Stomach (tissue), 4 donors: ENCODE data around the gene BCL11B.

ENCODE experiments used
- CTCF ChIP-seq, 7 experiments: fragments of 450-650 bp in 4 of 7; fragments of 200-600 bp in 3 of 7; sonication (generic) in 3 of 7; IDR thresholded peaks; one replicate each; pipeline ENCODE4 v1.5.1; 2016 to 2019; ENCODE audit warnings: antibody characterized with exemption in 7 of 7, control low read depth in 2 of 7, mild to moderate bottlenecking in 1 of 7
- EP300 ChIP-seq: sonication (generic); formaldehyde crosslinking; IDR thresholded peaks from one replicate; pipeline ENCODE4 v1.6.1; 2017; ENCODE audit warnings: antibody characterized with exemption
- POLR2A ChIP-seq, 4 donors: fragments of 450-650 bp; IDR thresholded peaks; one replicate each; pipeline ENCODE4 v1.6.1; 2016; ENCODE audit warnings: antibody characterized with exemption in 4 of 4, control low read depth in 2 of 4, mild to moderate bottlenecking in 1 of 4, moderate library complexity in 1 of 4

DNA sequence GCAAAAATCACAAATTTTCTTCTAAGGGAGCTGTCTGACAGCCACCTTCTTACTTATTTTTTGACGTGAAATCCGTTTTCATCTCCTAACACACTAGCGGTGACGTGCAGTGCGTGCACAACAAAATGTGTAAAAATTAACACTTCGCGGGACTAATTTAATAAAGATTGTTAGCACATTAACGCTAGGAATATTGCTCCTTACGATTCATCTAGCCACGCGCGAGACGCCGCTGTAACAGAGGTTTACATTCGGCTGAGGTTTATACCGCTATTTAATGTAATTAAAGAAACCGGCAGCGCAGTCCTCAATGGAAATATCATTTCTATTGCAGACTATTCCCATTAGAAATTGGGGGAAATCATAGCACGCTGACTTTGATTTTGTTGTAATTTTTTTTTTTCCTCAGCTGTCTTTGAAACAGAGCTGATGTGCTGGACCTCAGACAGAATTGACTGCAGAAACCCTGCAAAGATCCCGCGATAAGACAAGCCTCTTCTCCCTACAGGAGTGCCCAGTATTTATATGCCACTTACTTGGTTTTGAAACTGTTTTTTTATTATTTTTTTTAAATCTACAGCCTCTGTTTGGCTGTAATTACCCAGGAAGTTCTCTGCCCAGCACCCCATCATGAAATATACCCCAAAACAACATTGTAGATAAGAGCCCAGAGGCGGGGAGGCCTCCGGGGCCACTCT is 31.2 kb downstream of the BCL11B start:
- TF ChIP-seq CTCF (IDR thresholded peaks at IDR 0.05) = no peak
- TF ChIP-seq POLR2A (IDR thresholded peaks at IDR 0.05) = no peak
- TF ChIP-seq EP300 = no peak
